ENCODE measurements around the gene SP6.

- TF ChIP-seq YY1 (IDR thresholded peaks at IDR 0.05; ENCODE audit: insufficient read depth, insufficient read length) (no peak), ZNF274 (IDR thresholded peaks at IDR 0.05; ENCODE audit: low read depth, low read length) (no peak)
Observed at GRCh38 chr17:47812146-47812920, 38.6 kb downstream of the SP6 start.

Data from NT2/D1 (cell line).